Thyroid gland (tissue), 4 donors: ENCODE measurements around the gene ADCY1.

Experiments used
- CTCF ChIP-seq, 6 experiments: fragments of 200-600 bp in 3 of 6; fragments of 450-650 bp in 3 of 6; sonication (generic) in 3 of 6; IDR thresholded peaks; one replicate each; pipeline ENCODE4 v1.5.1; 2016 to 2019; ENCODE audit warnings: antibody characterized with exemption in 6 of 6, mild to moderate bottlenecking in 2 of 6, inconsistent platforms in 1 of 6, moderate library complexity in 1 of 6
- POLR2A ChIP-seq, 2 donors: fragments of 450-650 bp; IDR thresholded peaks; one replicate each; pipeline ENCODE4 v1.6.1; 2017; ENCODE audit warnings: antibody characterized with exemption in 2 of 2, mild to moderate bottlenecking in 2 of 2, moderate library complexity in 1 of 2

- TF ChIP-seq CTCF (IDR thresholded peaks at IDR 0.05): no peak
- no peak for TF ChIP-seq POLR2A (IDR thresholded peaks at IDR 0.05)
Measured at GRCh38 chr7:45698303-45699014, 124.3 kb downstream of the ADCY1 start.
